22Rv1 (cell line): ENCODE data around the gene PPP1R2.

ENCODE experiments used
- H3K27ac ChIP-seq: fragments of 450-650 bp; 2 replicates; pipeline ENCODE4 v1.5.1; 2017
- ZFX ChIP-seq: fragments of 450-650 bp; IDR thresholded peaks from 2 replicates; pipeline ENCODE4 v1.6.1; 2017; ENCODE audit warnings: antibody characterized with exemption, borderline replicate concordance
- TF ChIP-seq, protein P1 (sequence below): fragments of 450-650 bp; IDR thresholded peaks from 2 replicates; pipeline ENCODE4 v1.5.1; 2017; ENCODE audit warnings: mild to moderate bottlenecking

PPP1R2 gene

DNA sequence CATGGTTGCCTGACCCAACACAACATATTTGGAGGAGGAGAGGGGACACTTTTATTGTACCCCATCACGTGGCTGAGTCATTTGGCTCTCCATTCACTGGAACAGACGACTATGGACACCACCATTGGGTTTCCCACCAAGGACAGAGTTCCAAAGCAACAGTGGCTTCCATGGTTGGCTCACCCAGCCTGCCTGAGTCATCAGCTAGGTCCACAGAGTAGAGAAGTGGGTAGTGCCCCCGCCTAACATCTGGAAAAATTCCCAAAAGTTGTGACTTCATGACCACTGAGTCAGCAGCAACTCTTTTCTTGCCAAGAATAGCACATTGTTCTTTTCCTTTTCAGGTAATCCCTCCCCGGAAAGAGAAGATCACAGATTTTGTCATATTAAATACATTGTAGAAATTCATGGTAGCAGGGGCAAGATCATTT, 3.0 kb upstream of the PPP1R2 start:
- H3K27ac ChIP-seq = no peak overlapping the region
- no peak for TF ChIP-seq ZFX
- TF ChIP-seq, protein P1, sequence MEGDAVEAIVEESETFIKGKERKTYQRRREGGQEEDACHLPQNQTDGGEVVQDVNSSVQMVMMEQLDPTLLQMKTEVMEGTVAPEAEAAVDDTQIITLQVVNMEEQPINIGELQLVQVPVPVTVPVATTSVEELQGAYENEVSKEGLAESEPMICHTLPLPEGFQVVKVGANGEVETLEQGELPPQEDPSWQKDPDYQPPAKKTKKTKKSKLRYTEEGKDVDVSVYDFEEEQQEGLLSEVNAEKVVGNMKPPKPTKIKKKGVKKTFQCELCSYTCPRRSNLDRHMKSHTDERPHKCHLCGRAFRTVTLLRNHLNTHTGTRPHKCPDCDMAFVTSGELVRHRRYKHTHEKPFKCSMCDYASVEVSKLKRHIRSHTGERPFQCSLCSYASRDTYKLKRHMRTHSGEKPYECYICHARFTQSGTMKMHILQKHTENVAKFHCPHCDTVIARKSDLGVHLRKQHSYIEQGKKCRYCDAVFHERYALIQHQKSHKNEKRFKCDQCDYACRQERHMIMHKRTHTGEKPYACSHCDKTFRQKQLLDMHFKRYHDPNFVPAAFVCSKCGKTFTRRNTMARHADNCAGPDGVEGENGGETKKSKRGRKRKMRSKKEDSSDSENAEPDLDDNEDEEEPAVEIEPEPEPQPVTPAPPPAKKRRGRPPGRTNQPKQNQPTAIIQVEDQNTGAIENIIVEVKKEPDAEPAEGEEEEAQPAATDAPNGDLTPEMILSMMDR = no peak

DNA sequence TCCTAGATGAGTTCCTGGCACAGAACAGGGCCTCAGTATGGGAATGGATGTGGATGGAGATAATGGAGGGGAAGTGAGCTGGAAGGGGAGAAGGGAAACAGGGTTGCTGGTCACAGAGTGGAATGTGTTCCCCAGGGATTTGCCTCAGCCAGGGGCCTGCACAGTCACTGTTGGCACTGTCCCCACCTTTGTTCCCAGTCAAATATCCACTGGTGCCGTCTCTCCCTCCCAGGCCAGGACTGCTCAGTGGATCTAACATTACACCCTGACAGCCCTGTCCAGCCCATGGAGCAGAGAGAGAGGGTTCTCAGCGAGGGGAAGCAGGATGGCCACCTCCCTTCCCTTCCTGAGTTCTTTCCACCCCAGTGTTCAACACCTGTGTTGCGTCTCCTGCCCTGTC, 1.5 kb upstream of the PPP1R2 start:
- no peak overlapping the region for H3K27ac ChIP-seq
- TF ChIP-seq ZFX = no peak
- TF ChIP-seq, protein P1 = no peak

- no peak overlapping the region for H3K27ac ChIP-seq
- TF ChIP-seq ZFX = no peak
- TF ChIP-seq, protein P1 = no peak
Measured at GRCh38 chr3:195544230-195544536, 1.1 kb upstream of the PPP1R2 start.

DNA sequence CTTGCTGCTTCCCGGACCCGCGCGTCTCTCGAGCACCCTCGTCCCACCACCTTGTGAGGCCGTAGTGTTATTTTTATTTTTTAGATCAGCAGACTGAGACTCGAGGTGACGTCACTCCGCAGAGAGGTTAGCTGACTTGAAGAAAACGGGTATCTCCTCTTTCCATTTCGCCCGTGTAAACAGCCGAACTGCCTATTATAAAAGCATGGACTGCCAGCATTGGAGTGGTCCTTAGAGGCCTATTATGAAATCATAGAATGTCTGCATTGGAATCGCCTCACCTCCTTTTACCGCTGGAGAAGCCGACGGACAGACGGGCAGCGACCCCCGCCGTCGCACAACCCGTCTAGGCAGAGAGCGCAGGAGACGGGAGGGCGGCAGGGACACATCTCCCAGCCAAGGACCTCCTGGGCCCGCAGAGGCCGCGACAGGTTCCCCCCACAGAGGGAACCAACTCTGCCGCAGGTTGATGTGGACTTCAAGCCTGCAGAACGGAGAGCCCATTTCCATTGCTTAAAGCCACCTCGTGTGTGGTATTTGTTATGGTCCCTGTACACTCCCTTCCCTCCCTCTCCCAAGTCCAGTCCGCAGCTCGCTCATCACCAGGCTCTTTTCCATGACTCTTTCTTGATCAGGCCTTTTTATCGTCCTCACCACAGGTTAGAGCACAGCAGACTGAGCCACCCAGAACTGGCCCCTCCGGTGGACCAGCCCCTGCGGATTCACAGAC, 540 bp upstream of the PPP1R2 start:
- no peak overlapping the region for H3K27ac ChIP-seq
- no peak for TF ChIP-seq ZFX
- TF ChIP-seq, protein P1 = no peak

DNA sequence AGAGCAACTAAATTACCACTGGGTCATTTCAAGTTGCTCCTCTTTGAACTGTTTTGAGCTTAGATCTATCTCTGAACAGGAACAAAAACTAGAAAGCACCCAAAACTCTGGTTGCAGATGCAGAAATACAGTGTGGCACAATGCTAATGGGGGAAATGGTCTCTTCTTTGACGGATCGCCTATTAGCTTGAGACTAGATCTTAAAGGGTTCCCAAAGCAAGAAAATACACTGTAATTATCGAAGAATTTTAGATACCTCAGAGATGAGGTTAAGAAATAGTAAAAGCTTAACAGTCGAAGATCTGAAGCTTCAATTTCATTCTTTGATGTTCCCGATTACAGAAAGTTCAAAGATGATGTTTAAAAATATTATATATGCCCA, 818 bp downstream of the PPP1R2 start:
- no peak for TF ChIP-seq ZFX
- H3K27ac ChIP-seq = no peak overlapping the region

DNA sequence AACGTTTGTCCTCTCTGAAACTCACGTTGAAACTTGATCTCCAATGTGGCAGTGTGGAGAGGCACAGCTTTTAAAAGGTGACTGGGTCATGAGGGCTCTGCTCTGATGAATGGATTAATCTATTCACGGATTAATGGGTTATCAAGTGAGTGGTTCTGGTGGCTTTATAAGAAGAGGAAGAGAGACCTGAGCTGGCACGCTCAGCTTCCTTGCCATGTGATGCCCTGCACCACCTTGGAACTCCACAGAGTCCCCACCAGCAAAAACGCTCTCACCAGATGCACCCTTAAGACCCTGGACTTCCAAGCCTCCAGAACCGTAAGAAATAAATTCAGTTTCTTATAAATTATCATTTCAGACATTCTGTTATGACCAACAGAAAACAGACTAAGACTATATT, 2.6 kb downstream of the PPP1R2 start:
- TF ChIP-seq, protein P1 = no peak
- TF ChIP-seq ZFX = no peak
- H3K27ac ChIP-seq = no peak overlapping the region

DNA sequence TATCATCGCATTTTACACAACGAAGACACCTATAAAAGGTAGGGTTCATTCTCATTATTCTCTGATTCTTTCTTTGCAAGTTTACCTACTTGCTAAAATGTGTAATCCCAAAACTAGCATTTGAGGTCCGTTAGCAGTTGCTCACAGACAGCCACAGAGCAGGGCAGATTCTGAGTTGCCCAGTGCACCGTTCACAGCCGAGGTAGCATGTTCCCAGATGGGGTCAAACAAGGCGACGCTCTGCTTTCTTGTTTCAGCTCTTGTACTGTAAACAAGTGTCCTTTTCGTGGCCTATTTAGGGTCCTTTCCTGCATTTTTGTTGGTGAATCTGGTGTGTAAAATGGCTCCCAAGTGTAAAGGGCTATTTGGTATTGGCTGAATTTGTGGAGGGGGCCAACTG, 3.1 kb downstream of the PPP1R2 start:
- TF ChIP-seq, protein P1 = no peak
- TF ChIP-seq ZFX = no peak
- no peak overlapping the region for H3K27ac ChIP-seq

DNA sequence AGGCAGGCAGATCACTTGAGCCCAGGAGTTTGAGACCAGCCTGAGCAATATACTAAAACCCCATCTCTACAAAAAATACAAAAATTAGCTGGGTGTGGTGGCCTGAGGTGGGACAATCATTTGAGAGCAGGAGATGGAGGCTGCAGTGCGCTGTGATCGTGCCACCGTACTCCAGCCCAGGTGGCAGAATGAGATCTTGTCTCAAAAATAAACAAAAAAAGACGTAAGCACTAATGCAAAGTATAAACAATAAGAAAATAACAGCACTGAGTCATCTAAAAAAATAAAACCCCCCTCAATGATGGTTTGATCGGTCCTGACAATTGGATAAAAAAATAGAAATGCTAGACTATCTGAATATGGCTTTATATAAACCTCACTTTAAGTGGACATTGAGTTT, 3.6 kb downstream of the PPP1R2 start:
- TF ChIP-seq, protein P1 = no peak
- no peak for TF ChIP-seq ZFX
- H3K27ac ChIP-seq = no peak overlapping the region
